Measurements from ENCODE around the gene JMJD1C. TPM values are rescaled to one million over a fixed set of nuclear protein-coding genes. Genes with fewer than 3 reads are reported as not detected.

Gene JMJD1C
- total RNA-seq, 1 donor from 2014 or later: 34.6 TPM

DNA sequence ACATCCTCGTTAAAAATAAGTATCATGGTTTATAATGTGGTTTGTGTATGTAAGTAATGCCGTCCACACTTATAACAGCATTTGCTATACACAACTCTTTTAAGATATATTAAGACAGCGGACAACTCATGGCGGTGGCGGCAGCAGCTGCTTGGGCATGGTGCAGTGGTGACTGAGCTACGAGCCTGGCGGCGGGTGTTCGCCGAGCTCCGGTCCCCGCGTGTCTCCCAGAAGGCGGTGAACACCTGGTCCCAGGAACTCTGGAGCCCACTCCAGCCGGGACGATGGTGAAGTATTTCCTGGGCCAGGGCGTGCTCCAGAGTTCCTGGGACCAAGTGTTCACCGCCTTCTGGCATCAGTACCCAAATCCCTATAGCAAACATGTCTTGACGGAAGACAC, 38.8 kb downstream of the JMJD1C start:
- Histone ChIP-seq H3K4me1 (peaks cover 71% of the 10 kb centered on the region), H3K36me3 (no peaks in the 10 kb centered on the region), H3K9me3 (replicated peaks) (no peaks in the 10 kb centered on the region), H3K27ac (replicated peaks) (peak overlapping the region; percentile 16), H3K4me3 (no peak overlapping the region), H3K27me3 (ENCODE audit: low read depth) (no peaks in the 10 kb centered on the region)
- intact Hi-C loops (cut with micrococcal nuclease): no loop called here
- TF ChIP-seq CTCF (IDR thresholded peaks at IDR 0.05; ENCODE audit: borderline replicate concordance): no peak
- DNase-seq: no peak

GRCh38 chr10:63425512-63425911, 40.3 kb downstream of the JMJD1C start:
- Histone ChIP-seq H3K36me3 (no peaks in the 10 kb centered on the region), H3K4me3 (no peak overlapping the region), H3K27ac (replicated peaks) (no peak overlapping the region), H3K4me1 (peaks cover 68% of the 10 kb centered on the region), H3K27me3 (ENCODE audit: low read depth) (no peaks in the 10 kb centered on the region), H3K9me3 (replicated peaks) (no peaks in the 10 kb centered on the region)
- no peak for DNase-seq
- intact Hi-C loops (cut with micrococcal nuclease): no loop called here
- TF ChIP-seq CTCF (IDR thresholded peaks at IDR 0.05; ENCODE audit: borderline replicate concordance): no peak

DNA sequence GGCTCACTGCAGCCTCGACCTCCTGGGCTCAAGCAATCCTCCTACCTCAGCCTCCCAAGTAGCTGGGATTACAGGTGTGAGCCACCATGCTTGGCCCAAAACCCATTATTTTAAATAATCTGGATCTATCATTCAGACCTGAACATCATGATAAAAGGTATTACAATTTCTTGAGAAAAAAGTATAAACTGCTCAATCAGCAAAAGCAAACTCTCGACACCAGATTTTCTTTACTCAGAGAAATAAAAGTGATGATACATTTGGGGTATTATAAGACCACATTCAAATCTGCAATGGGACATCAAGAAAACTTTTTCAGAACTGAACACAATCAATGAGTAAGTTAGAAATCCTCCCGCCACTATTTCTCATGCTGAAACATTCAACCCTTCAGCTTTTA, 41.2 kb downstream of the JMJD1C start:
- H3K9me3 ChIP-seq (replicated peaks): no peaks in the 10 kb centered on the region
- TF ChIP-seq CTCF (IDR thresholded peaks at IDR 0.05; ENCODE audit: borderline replicate concordance): no peak
- no peaks in the 10 kb centered on the region for H3K36me3 ChIP-seq
- H3K27ac ChIP-seq (replicated peaks): no peak overlapping the region
- H3K4me1 ChIP-seq: peaks cover 58% of the 10 kb centered on the region
- H3K4me3 ChIP-seq: no peak overlapping the region
- no peak for DNase-seq
- intact Hi-C loops (cut with micrococcal nuclease): no loop called here
- H3K27me3 ChIP-seq (ENCODE audit: low read depth): no peaks in the 10 kb centered on the region

GRCh38 chr10:63423494-63423893, 42.3 kb downstream of the JMJD1C start:
- TF ChIP-seq CTCF (IDR thresholded peaks at IDR 0.05; ENCODE audit: borderline replicate concordance): no peak
- peaks cover 51% of the 10 kb centered on the region for H3K4me1 ChIP-seq

DNA sequence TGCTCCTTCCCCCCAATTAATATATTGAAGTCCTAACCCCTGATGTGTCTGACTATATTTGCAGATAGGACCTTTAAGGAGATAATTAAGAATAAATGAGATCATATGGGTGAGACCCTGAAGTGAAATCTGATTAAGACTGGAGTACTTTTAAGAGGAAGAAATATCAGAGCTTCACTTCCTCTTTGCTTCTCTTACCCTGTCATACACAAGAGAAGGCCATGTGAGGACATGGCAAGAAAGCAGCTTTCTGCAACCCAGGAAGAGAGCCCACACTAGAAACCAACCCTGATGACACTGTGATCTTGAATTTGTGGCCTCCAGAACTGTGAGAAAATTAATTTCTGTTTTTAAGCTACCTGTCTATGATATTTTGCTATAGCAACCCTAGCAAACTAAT, 44.2 kb downstream of the JMJD1C start:
- no peaks in the 10 kb centered on the region for H3K9me3 ChIP-seq (replicated peaks)
- intact Hi-C loops (cut with micrococcal nuclease): no loop called here
- H3K4me3 ChIP-seq: no peak overlapping the region
- no peak for DNase-seq
- no peaks in the 10 kb centered on the region for H3K36me3 ChIP-seq
- H3K4me1 ChIP-seq: peaks cover 58% of the 10 kb centered on the region
- no peaks in the 10 kb centered on the region for H3K27me3 ChIP-seq (ENCODE audit: low read depth)
- no peak for TF ChIP-seq CTCF (IDR thresholded peaks at IDR 0.05; ENCODE audit: borderline replicate concordance)
- peak overlapping the region; percentile 11 for H3K27ac ChIP-seq (replicated peaks)

More at GRCh38 chr10:63423494-63423893, 42.3 kb downstream of the JMJD1C start:
- DNase-seq: no peak
- no peaks in the 10 kb centered on the region for H3K36me3 ChIP-seq
- H3K9me3 ChIP-seq (replicated peaks): no peaks in the 10 kb centered on the region
- H3K4me3 ChIP-seq: no peak overlapping the region
- no peak overlapping the region for H3K27ac ChIP-seq (replicated peaks)
- H3K27me3 ChIP-seq (ENCODE audit: low read depth): no peaks in the 10 kb centered on the region
- intact Hi-C loops (cut with micrococcal nuclease): no loop called here

- TF ChIP-seq CTCF (IDR thresholded peaks at IDR 0.05; ENCODE audit: borderline replicate concordance): no peak
- intact Hi-C loops (cut with micrococcal nuclease): no loop called here
- DNase-seq: no peak
- Histone ChIP-seq H3K4me3 (no peak overlapping the region), H3K36me3 (no peaks in the 10 kb centered on the region), H3K27ac (replicated peaks) (no peak overlapping the region), H3K4me1 (peaks cover 49% of the 10 kb centered on the region), H3K27me3 (ENCODE audit: low read depth) (no peaks in the 10 kb centered on the region), H3K9me3 (replicated peaks) (no peaks in the 10 kb centered on the region)
Observed at GRCh38 chr10:63416376-63416775, 49.4 kb downstream of the JMJD1C start.
